Measurements from ENCODE around the gene EGLN3.

DNA sequence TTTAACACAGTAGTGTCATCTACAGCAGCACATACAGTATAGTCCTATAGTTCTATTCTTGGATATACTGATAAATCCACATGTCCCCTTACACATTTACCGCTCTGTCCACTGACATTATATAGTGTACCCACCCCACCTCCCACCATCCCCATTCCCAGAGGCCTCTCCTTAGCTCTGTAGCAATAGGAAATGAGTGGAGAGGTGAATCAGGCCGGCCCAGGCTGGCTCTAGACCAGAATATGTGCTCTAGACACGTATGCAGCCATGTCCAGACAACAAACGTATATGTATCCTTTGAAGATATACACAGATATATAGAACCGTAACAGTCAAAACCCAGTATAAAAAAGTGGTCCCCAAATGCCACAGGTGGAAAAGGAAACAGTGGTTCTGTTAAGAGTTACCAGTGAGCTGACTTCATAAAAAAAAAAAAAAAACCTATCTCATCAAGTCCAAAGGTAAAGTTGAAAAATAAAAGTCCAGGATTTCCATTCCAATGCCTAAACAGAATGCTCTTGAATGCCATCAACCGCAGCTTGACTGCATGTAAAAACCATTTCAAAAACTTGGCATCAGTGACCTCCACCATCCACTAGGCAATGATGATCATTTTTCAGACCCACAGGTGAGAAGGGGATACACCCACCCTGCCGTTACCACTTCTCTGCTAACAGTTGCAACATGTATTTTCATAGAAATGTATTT, 16.7 kb downstream of the EGLN3 start:
- TF ChIP-seq ZNF274 (IDR thresholded peaks at IDR 0.05; ENCODE audit: low read length) (no peak), ZNF274 (tag by site-specific recombination; IDR thresholded peaks at IDR 0.05; ENCODE audit: borderline replicate concordance) (no peak), YY1 (tag by site-specific recombination; IDR thresholded peaks at IDR 0.05) (no peak), ZNF501 (tag by site-specific recombination; IDR thresholded peaks at IDR 0.05) (no peak)
- TF ChIP-seq, protein P1, sequence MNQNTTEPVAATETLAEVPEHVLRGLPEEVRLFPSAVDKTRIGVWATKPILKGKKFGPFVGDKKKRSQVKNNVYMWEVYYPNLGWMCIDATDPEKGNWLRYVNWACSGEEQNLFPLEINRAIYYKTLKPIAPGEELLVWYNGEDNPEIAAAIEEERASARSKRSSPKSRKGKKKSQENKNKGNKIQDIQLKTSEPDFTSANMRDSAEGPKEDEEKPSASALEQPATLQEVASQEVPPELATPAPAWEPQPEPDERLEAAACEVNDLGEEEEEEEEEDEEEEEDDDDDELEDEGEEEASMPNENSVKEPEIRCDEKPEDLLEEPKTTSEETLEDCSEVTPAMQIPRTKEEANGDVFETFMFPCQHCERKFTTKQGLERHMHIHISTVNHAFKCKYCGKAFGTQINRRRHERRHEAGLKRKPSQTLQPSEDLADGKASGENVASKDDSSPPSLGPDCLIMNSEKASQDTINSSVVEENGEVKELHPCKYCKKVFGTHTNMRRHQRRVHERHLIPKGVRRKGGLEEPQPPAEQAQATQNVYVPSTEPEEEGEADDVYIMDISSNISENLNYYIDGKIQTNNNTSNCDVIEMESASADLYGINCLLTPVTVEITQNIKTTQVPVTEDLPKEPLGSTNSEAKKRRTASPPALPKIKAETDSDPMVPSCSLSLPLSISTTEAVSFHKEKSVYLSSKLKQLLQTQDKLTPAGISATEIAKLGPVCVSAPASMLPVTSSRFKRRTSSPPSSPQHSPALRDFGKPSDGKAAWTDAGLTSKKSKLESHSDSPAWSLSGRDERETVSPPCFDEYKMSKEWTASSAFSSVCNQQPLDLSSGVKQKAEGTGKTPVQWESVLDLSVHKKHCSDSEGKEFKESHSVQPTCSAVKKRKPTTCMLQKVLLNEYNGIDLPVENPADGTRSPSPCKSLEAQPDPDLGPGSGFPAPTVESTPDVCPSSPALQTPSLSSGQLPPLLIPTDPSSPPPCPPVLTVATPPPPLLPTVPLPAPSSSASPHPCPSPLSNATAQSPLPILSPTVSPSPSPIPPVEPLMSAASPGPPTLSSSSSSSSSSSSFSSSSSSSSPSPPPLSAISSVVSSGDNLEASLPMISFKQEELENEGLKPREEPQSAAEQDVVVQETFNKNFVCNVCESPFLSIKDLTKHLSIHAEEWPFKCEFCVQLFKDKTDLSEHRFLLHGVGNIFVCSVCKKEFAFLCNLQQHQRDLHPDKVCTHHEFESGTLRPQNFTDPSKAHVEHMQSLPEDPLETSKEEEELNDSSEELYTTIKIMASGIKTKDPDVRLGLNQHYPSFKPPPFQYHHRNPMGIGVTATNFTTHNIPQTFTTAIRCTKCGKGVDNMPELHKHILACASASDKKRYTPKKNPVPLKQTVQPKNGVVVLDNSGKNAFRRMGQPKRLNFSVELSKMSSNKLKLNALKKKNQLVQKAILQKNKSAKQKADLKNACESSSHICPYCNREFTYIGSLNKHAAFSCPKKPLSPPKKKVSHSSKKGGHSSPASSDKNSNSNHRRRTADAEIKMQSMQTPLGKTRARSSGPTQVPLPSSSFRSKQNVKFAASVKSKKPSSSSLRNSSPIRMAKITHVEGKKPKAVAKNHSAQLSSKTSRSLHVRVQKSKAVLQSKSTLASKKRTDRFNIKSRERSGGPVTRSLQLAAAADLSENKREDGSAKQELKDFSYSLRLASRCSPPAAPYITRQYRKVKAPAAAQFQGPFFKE (tag by site-specific recombination; IDR thresholded peaks at IDR 0.05; ENCODE audit: borderline replicate concordance): no peak

Measured in HEK293 (cell line).